ENCODE results near the gene RETREG2. TPM values are rescaled to one million over a fixed set of nuclear protein-coding genes. Genes with fewer than 3 reads are reported as not detected.

The RETREG2 gene
- total and polyA plus RNA-seq, 2 of the 8 experiments (the other 6 are each of a cell fraction or from before 2014, with no cell fraction given): 51.3 to 67.4 TPM

DNA sequence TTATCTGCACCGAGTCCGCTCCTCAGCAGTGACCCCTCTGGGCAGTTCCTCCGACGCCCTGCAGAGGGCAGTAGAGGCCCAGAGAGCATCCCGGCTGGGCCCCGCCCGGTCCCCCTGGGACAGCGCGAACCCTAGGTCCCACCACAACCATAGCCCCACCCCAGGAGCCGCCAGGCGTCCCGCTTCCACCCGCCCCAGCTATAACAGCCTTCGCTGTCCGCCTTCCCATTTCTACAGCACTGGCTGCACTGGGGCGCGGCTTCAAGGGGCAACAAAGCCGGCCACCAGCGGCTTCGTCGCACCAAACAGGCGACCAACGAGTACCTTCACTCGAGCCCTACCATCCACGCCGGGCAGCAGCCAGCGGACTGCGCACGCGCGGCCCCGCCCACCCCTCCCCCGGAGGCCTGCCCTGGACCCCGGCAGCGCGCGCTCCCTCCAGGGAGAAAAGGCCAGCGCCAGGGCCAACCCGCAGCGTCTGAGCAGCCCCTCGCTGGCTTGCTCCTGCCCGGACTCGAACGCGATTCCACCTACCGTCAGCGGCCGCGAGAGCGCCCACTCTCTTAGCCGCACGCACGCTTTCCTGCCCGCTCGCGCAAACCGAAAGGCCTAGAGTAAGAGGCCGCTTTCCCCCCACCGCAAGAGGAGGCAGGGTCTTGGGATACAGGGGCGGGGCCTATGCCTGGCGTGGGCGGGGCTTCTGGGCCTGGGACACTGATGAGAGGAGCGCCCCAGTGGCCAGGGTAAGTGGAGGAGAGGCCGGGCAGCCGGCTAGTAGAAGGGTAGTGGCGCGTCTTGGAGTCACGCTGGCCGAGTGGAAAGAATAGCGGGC is 17.7 kb upstream of the RETREG2 start, which contains the start of gene NHEJ1:
NHEJ1 (minus strand) TSS at position 630 of the 832 bp plus-strand sequence. CDS start 2,453 bp downstream, outside the sequence.
- Histone ChIP-seq H3K36me3 (ENCODE audit: control insufficient read depth in 2 of 4, insufficient read depth in 4 of 4, low read length in 3 of 4) (peaks cover 0 to 2% (median 0%) of the 10 kb centered on the region in 4 experiments; a peak in 2 of 8 replicates), H3K23ac (ENCODE audit: insufficient read length) (no peak within 1 kb of the TSS), H2AK5ac (ENCODE audit: low read depth, low read length) (no peak within 1 kb of the TSS), H2BK20ac (ENCODE audit: low read length) (no peak within 1 kb of the TSS), H3K4me2 (ENCODE audit: insufficient read depth in 1 of 2, low read depth in 2 of 2, low read length in 2 of 2) (peak within 1 kb of the TSS; percentile 35 to 83), H3K4me3 (ENCODE audit: extremely low read depth in 1 of 4, insufficient read depth in 2 of 4, low read depth in 3 of 4, low read length in 4 of 4) (peak within 1 kb of the TSS; percentile 78 to 83 (median 81)), H3K9me3 (ENCODE audit: insufficient read depth in 2 of 2, low read depth in 1 of 2, low read length in 1 of 2) (no peaks in the 10 kb centered on the region), H3K79me1 (ENCODE audit: low read depth, low read length) (no peaks in the 10 kb centered on the region), H3K4ac (replicated peaks; ENCODE audit: insufficient read length, low read depth, low read length) (peak within 1 kb of the TSS; percentile 88), H3K9ac (replicated peaks in 1 of 4; ENCODE audit: extremely low read depth in 1 of 4, low read depth in 3 of 4, low read length in 3 of 4) (peak within 1 kb of the TSS; percentile 41 to 88 (median 77)), H2BK15ac (ENCODE audit: low read length) (peak within 1 kb of the TSS; percentile 92; the same call in 1 of the 2 replicates), H4K8ac (ENCODE audit: extremely low read depth, insufficient read depth, low read length) (peak within 1 kb of the TSS; percentile 95), H4K20me1 (replicated peaks in 1 of 2; ENCODE audit: control insufficient read depth in 1 of 2, insufficient read depth in 2 of 2, low read length in 2 of 2) (peaks cover 2 to 6% of the 10 kb centered on the region in 2 experiments), H3K14ac (ENCODE audit: insufficient read length) (no peak within 1 kb of the TSS), H4K5ac (ENCODE audit: insufficient read length, low read depth, low read length) (peak within 1 kb of the TSS; percentile 99), H2AFZ (ENCODE audit: low read length) (peak within 1 kb of the TSS; percentile 94), H3K18ac (ENCODE audit: extremely low read depth, low read length) (peak within 1 kb of the TSS; percentile 99; the same call in 1 of the 2 replicates), H3K79me2 (ENCODE audit: control insufficient read depth in 1 of 2, insufficient read depth in 2 of 2, low read length in 2 of 2) (no peaks in the 10 kb centered on the region), H2BK5ac (ENCODE audit: low read depth, low read length) (peak within 1 kb of the TSS; percentile 96; the same call in 1 of the 2 replicates), H4K91ac (replicated peaks; ENCODE audit: insufficient read length, low read length) (peak within 1 kb of the TSS; percentile 72), H2BK12ac (ENCODE audit: low read depth, low read length) (no peak within 1 kb of the TSS), H2BK120ac (replicated peaks; ENCODE audit: low read depth, low read length) (peak within 1 kb of the TSS; percentile 70), H3K27me3 (replicated peaks in 1 of 4; ENCODE audit: control insufficient read depth in 3 of 4, extremely low read depth in 1 of 4, insufficient read depth in 3 of 4, low read length in 3 of 4) (no peaks in the 10 kb centered on the region; a peak in 2 of 7 replicates), H3K23me2 (ENCODE audit: low read depth, low read length) (peaks cover 2% of the 10 kb centered on the region; the same call in 1 of the 2 replicates), H3K27ac (ENCODE audit: low read depth, low read length) (0 out of 2 replicates have a peak within 1 kb of the TSS, but pooled peaks have one; percentile 69), H3K4me1 (replicated peaks in 1 of 4; ENCODE audit: control insufficient read depth in 3 of 4, insufficient read depth in 4 of 4, low read length in 3 of 4) (peaks cover 0 to 5% (median 2%) of the 10 kb centered on the region in 4 experiments; a peak in 3 of 7 replicates), H3K56ac (replicated peaks; ENCODE audit: insufficient read length, low read depth, low read length) (peak within 1 kb of the TSS; percentile 89)
- POLR2A ChIA-PET (ENCODE audit: partially characterized antibody): interaction anchor here (0.7 to 1.5 kb wide), 5 partner anchors 16 to 94 kb away, joined by 3 to 8 read pairs (median 3); partner anchors contain the start of genes ABCB6, CNPPD1 and TUBA4A
- WGBS, 2 experiments (ENCODE audit: extremely low coverage in 1 of 2, insufficient coverage in 1 of 2, insufficient read length in 1 of 2, insufficient replicate concordance in 2 of 2, low coverage in 1 of 2, low lambda C conversion rate in 2 of 2, missing lambda C conversion rate in 1 of 2): 3% methylated on average over 37 of the region's 70 CpGs; no CpG with 5 or more reads in 1 of the 2 experiments
- CTCF ChIA-PET (ENCODE audit: partially characterized antibody): interaction anchor here (0.6 to 12.5 kb wide), 34 partner anchors 8 to 459 kb away, joined by 3 to 149 read pairs (median 4); partner anchors contain the start of genes ANKZF1, CNPPD1, GLB1L and IHH
- DNase-seq (ENCODE audit: low read depth in 1 of 2, low spot score in 2 of 2) (peak in 1 of 2 experiments; percentile 100), FAIRE-seq (no peak)
- TF ChIP-seq RAD21 (IDR thresholded peaks at IDR 0.05 in 1 of 2, conservative IDR thresholded peaks at IDR 0.05 in 1 of 2; ENCODE audit: low read depth in 2 of 2, low read length in 2 of 2) (peak; percentile 78 to 82), KDM4A (IDR thresholded peaks at IDR 0.05; ENCODE audit: low read depth, low read length, severe bottlenecking) (peak; percentile 94), SIRT6 (IDR thresholded peaks at IDR 0.05; ENCODE audit: low read length) (no peak), SUZ12 (IDR thresholded peaks at IDR 0.05; ENCODE audit: low read length) (no peak), EP300 (IDR thresholded peaks at IDR 0.05; ENCODE audit: borderline replicate concordance in 1 of 2, low read depth in 2 of 2, low read length in 2 of 2) (no peak), CREB1 (IDR thresholded peaks at IDR 0.05) (peak; percentile 42; the same call in 1 of the 2 replicates), TAF1 (IDR thresholded peaks at IDR 0.05; ENCODE audit: low read depth, low read length) (peak; percentile 59), JUND (IDR thresholded peaks at IDR 0.05; ENCODE audit: low read length) (0 out of 2 replicates have a peak, but pooled peaks have one; percentile 45), SP1 (IDR thresholded peaks at IDR 0.05; ENCODE audit: low read depth, low read length) (no peak), CHD2 (IDR thresholded peaks at IDR 0.05; ENCODE audit: low read length) (0 out of 2 replicates have a peak, but pooled peaks have one; percentile 45), GTF2F1 (IDR thresholded peaks at IDR 0.05; ENCODE audit: borderline replicate concordance, low read depth, low read length) (no peak)

All from H1 (cell line).